Cardiac muscle cell (in vitro differentiated cells and primary cell): Measurements from ENCODE around the gene HES7. TPM values are rescaled to one million over a fixed set of nuclear protein-coding genes. Genes with fewer than 3 reads are reported as not detected.

ENCODE experiments used
- DNase-seq, 2 donors: peaks; one replicate each; pipeline versions ENCODE4 v3.0.0 to v3.0.0-alpha.2; 2010 to 2017; ENCODE audit warnings: low read depth in 1 of 2, low spot score in 1 of 2
- H3K27ac ChIP-seq: fragments of 200-600 bp; sonication (generic); 2 replicates; pipeline ENCODE4 v1.5.1; 2016
- H3K27me3 ChIP-seq: fragments of 200-600 bp; sonication (generic); 2 replicates; pipeline ENCODE4 v1.6.0; 2016; ENCODE audit warnings: control low read depth
- H3K36me3 ChIP-seq: fragments of 200-600 bp; sonication (generic); 2 replicates; pipeline ENCODE4 v1.5.1; 2016; ENCODE audit warnings: control low read depth
- H3K4me1 ChIP-seq: fragments of 200-600 bp; sonication (generic); 2 replicates; pipeline ENCODE4 v1.8.1; 2017; ENCODE audit warnings: low read depth, mild to moderate bottlenecking, mixed run types
- H3K4me3 ChIP-seq: fragments of 200-600 bp; sonication (generic); 2 replicates; pipeline ENCODE4 v1.5.1; 2016; ENCODE audit warnings: mild to moderate bottlenecking
- H3K9me3 ChIP-seq: fragments of 200-600 bp; sonication (generic); 2 replicates; pipeline ENCODE4 v1.5.1; 2017; ENCODE audit warnings: low read depth, mild to moderate bottlenecking, control low read depth
- polyA plus RNA-seq: library from polyadenylated mRNA; unstranded; fragments of >200 nt; fragmentation: Nextera tagmentation; extraction: Ambion mirVana; gene quantifications from 2 replicates; pipeline ENCODE4 v1.2.1, GENCODE V29; 2016
- total RNA-seq: library from RNA; depleted of rRNA; stranded (reverse); fragments of >200 nt; gene quantifications from 2 replicates; pipeline ENCODE4 v1.2.3, GENCODE V29; 2016
- TF ChIP-seq, protein P1 (sequence below): IDR thresholded peaks from 2 replicates; pipeline ENCODE4 v1.5.1; 2012; ENCODE audit warnings: low read depth, mild to moderate bottlenecking, low read length

HES7 gene
- total and polyA plus RNA-seq, 2 experiments from 2014 or later, result 1.1 to 6.2 TPM

DNA sequence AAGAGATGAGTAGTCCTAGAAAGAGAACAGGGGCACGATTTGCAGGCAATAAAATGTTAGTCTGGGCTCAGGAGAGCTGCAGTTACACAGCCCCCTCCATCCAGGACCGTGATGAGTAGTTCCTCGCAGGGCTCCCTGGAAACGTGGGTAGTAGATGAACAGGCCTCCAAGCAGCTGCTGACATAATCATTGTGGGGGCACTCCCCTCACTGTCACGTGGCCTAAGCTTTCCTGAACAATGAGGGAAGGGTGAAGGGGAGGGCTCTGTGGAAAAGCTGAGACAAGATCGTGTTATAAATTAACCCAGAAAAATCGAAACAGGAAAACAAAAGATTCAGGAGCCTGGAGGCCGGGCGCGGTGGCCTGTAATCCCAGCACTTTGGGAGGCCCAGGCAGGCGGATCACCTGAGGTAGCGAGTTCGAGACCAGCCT lies 29.6 kb upstream of the HES7 start:
- DNase-seq, result peak in 1 of 2 donors; percentile 98
- no peaks in the 10 kb centered on the region for H3K9me3 ChIP-seq
- peak overlapping the region; percentile 88 for H3K27ac ChIP-seq
- H3K36me3 ChIP-seq, result peaks cover 11% of the 10 kb centered on the region
- H3K27me3 ChIP-seq, result no peaks in the 10 kb centered on the region
- peaks cover 38% of the 10 kb centered on the region for H3K4me1 ChIP-seq
- H3K4me3 ChIP-seq, result no peak overlapping the region
- TF ChIP-seq, protein P1, sequence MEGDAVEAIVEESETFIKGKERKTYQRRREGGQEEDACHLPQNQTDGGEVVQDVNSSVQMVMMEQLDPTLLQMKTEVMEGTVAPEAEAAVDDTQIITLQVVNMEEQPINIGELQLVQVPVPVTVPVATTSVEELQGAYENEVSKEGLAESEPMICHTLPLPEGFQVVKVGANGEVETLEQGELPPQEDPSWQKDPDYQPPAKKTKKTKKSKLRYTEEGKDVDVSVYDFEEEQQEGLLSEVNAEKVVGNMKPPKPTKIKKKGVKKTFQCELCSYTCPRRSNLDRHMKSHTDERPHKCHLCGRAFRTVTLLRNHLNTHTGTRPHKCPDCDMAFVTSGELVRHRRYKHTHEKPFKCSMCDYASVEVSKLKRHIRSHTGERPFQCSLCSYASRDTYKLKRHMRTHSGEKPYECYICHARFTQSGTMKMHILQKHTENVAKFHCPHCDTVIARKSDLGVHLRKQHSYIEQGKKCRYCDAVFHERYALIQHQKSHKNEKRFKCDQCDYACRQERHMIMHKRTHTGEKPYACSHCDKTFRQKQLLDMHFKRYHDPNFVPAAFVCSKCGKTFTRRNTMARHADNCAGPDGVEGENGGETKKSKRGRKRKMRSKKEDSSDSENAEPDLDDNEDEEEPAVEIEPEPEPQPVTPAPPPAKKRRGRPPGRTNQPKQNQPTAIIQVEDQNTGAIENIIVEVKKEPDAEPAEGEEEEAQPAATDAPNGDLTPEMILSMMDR, result no peak

- Histone ChIP-seq H3K4me3 (no peak overlapping the region), H3K4me1 (peaks cover 38% of the 10 kb centered on the region), H3K36me3 (peaks cover 16% of the 10 kb centered on the region), H3K27ac (peak overlapping the region; percentile 88), H3K27me3 (no peaks in the 10 kb centered on the region), H3K9me3 (no peaks in the 10 kb centered on the region)
- TF ChIP-seq, protein P1, result no peak
- DNase-seq, result no peak
These were observed 29.1 kb upstream of the HES7 start for GRCh38 chr17:8153031-8153451.

GRCh38 chr17:8152112-8152775 lies 28.3 kb upstream of the HES7 start, which contains the start of gene PER1:
Gene PER1 (minus strand): TSS chr17:8152404. CDS start chr17:8150706, 1,698 bp downstream.
- Histone ChIP-seq H3K4me3 (peak within 1 kb of the TSS; percentile 64), H3K4me1 (peaks cover 38% of the 10 kb centered on the region)
- TF ChIP-seq, protein P1, result no peak

DNA sequence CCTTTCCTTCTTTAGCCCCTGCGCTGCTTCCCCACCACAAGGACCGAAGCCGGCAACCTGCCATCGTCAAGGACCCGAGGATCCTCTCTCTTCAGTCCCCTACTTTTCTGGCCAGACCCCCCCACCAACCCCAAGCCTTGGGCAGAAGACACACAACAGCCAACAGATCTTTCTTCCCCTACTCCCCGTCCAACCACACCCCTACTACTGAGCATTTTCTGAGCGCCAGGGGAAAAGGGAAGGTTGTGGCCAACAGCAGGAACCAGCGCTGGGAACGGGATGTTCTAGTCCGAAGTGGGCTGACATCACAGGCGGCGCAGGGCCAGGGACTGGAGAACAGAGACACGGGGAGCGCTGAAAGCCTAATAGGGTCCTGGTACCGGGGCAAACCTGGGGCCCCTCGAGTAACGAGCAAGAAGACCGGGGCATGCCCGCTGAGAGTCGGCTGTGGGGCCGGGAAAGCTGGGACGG lies 27.8 kb upstream of the HES7 start:
- DNase-seq, result peak; percentile 56 to 88
- Histone ChIP-seq H3K27me3 (no peaks in the 10 kb centered on the region), H3K36me3 (peaks cover 30% of the 10 kb centered on the region), H3K9me3 (no peaks in the 10 kb centered on the region), H3K4me3 (peak overlapping the region; percentile 64), H3K27ac (peak overlapping the region; percentile 97), H3K4me1 (peaks cover 38% of the 10 kb centered on the region)
- TF ChIP-seq, protein P1, result no peak

More at GRCh38 chr17:8152112-8152775, 28.3 kb upstream of the HES7 start, which contains the start of gene PER1:
- peaks cover 24% of the 10 kb centered on the region for H3K36me3 ChIP-seq
- peak within 1 kb of the TSS; percentile 97 for H3K27ac ChIP-seq
- DNase-seq, result peak; percentile 96 to 98
- H3K9me3 ChIP-seq, result no peaks in the 10 kb centered on the region
- H3K27me3 ChIP-seq, result no peaks in the 10 kb centered on the region

GRCh38 chr17:8151120-8151640 lies 27.3 kb upstream of the HES7 start:
- Histone ChIP-seq H3K9me3 (no peaks in the 10 kb centered on the region), H3K27me3 (no peaks in the 10 kb centered on the region), H3K4me1 (peaks cover 38% of the 10 kb centered on the region), H3K36me3 (peaks cover 35% of the 10 kb centered on the region), H3K4me3 (peak overlapping the region; percentile 64), H3K27ac (peak overlapping the region; percentile 97)
- DNase-seq, result peak; percentile 94 to 96
- TF ChIP-seq, protein P1, result no peak
